K562 (cell line): ENCODE measurements around the gene FAM89B. TPM values are rescaled to one million over a fixed set of nuclear protein-coding genes. Genes with fewer than 3 reads are reported as not detected.

Experiments used
- KDM2B ChIP-seq: fragments of 250-450 bp; sonication (Bioruptor Pico); IDR thresholded peaks from 2 replicates; pipeline ENCODE4 v1.8.0; 2021; ENCODE audit warnings: mild to moderate bottlenecking, moderate library complexity
- polyA plus RNA-seq, 8 experiments: library from polyadenylated mRNA; depleted of rRNA in 4 of 8; stranded (reverse) in 5 of 8; unstranded in 3 of 8; fragments of >200 nt; fragmentation: Nextera tagmentation in 2 of 8; fragmentation: Illumina TruSeq in 1 of 8; extraction: Ambion mirVana in 2 of 8; extraction: Trizol in 1 of 8; gene quantifications; 2 replicates each; pipeline versions ENCODE4 v1.2.1 to v1.2.3, GENCODE V29; 2011 to 2014; ENCODE audit warnings: inconsistent platforms in 1 of 8, missing spikeins in 1 of 8
- total RNA-seq, 7 experiments: library from RNA; depleted of rRNA in 6 of 7; stranded (reverse); fragments of >200 nt in 6 of 7; fragmentation: Illumina TruSeq in 2 of 7; extraction: Trizol in 2 of 7; gene quantifications; 2 replicates each; pipeline versions ENCODE4 v1.2.1 to v1.2.3, GENCODE V29; 2011 to 2021; ENCODE audit warnings: low replicate concordance in 1 of 7
- TF ChIP-seq, protein P1 (sequence below): fragments of 450-650 bp; conservative IDR thresholded peaks from 2 replicates; pipeline ENCODE4 v1.6.1; 2016; ENCODE audit warnings: missing genetic modification characterization, low read depth, mild to moderate bottlenecking, control low read depth, missing compliant biosample characterization
- TF ChIP-seq, protein P2 (sequence below): fragments of 450-650 bp; formaldehyde crosslinking; IDR thresholded peaks from 2 replicates; pipeline ENCODE4 v1.4.0; 2020; ENCODE audit warnings: mild to moderate bottlenecking, moderate library complexity
- TF ChIP-seq, protein P3 (sequence below): IDR thresholded peaks from 3 replicates; pipeline ENCODE4 v1.6.1; 2011; ENCODE audit warnings: borderline replicate concordance, mild to moderate bottlenecking, moderate library complexity; ENCODE audit not compliant: insufficient read length; ENCODE audit errors: extremely low read depth

Gene FAM89B
- total and polyA plus RNA-seq, 9 of the 15 experiments (the other 6 are each of a cell fraction or from before 2014, with no cell fraction given): 0.32 to 27.6 (median 11.9) TPM

DNA sequence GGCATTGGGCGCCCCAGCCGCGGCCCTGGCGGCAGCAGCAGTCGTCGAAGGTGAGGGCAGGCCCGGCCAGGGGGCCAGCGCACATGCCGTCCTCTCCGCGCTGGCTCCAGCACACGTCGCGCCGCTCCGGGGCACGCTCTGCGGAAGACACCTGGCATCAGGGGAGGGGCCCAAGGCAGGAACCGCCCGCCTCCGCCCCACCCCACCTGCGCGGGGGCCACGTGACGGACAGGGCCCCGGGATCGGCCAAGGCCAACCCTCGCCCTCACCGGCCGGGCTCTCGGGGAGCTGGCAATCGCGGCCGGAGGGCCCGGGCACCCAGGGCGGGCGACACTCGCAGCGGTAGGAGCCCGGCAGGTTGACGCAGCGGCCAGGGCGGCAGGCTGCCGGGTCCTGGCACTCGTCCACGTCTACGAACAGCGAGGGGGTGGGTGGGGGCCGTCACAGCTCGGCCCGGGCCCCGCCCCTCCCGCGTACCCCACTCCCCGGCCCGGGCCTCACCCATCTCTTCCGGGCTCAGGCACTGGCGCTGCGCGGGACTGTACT lies 32.5 kb upstream of the FAM89B start (continued):
- TF ChIP-seq, protein P1, sequence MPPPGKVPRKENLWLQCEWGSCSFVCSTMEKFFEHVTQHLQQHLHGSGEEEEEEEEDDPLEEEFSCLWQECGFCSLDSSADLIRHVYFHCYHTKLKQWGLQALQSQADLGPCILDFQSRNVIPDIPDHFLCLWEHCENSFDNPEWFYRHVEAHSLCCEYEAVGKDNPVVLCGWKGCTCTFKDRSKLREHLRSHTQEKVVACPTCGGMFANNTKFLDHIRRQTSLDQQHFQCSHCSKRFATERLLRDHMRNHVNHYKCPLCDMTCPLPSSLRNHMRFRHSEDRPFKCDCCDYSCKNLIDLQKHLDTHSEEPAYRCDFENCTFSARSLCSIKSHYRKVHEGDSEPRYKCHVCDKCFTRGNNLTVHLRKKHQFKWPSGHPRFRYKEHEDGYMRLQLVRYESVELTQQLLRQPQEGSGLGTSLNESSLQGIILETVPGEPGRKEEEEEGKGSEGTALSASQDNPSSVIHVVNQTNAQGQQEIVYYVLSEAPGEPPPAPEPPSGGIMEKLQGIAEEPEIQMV (tag): no peak
- TF ChIP-seq, protein P2, sequence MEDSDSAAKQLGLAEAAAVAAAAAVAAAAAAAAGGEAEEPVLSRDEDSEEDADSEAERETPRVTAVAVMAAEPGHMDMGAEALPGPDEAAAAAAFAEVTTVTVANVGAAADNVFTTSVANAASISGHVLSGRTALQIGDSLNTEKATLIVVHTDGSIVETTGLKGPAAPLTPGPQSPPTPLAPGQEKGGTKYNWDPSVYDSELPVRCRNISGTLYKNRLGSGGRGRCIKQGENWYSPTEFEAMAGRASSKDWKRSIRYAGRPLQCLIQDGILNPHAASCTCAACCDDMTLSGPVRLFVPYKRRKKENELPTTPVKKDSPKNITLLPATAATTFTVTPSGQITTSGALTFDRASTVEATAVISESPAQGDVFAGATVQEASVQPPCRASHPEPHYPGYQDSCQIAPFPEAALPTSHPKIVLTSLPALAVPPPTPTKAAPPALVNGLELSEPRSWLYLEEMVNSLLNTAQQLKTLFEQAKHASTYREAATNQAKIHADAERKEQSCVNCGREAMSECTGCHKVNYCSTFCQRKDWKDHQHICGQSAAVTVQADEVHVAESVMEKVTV (CRISPR knock-in tag): 0 out of 2 replicates have a peak, but pooled peaks have one; percentile 24
- TF ChIP-seq, protein P3, sequence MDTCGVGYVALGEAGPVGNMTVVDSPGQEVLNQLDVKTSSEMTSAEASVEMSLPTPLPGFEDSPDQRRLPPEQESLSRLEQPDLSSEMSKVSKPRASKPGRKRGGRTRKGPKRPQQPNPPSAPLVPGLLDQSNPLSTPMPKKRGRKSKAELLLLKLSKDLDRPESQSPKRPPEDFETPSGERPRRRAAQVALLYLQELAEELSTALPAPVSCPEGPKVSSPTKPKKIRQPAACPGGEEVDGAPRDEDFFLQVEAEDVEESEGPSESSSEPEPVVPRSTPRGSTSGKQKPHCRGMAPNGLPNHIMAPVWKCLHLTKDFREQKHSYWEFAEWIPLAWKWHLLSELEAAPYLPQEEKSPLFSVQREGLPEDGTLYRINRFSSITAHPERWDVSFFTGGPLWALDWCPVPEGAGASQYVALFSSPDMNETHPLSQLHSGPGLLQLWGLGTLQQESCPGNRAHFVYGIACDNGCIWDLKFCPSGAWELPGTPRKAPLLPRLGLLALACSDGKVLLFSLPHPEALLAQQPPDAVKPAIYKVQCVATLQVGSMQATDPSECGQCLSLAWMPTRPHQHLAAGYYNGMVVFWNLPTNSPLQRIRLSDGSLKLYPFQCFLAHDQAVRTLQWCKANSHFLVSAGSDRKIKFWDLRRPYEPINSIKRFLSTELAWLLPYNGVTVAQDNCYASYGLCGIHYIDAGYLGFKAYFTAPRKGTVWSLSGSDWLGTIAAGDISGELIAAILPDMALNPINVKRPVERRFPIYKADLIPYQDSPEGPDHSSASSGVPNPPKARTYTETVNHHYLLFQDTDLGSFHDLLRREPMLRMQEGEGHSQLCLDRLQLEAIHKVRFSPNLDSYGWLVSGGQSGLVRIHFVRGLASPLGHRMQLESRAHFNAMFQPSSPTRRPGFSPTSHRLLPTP: no peak
- TF ChIP-seq KDM2B (CRISPR knock-in tag): no peak
